ENCODE results near the gene TCFL5.

DNA sequence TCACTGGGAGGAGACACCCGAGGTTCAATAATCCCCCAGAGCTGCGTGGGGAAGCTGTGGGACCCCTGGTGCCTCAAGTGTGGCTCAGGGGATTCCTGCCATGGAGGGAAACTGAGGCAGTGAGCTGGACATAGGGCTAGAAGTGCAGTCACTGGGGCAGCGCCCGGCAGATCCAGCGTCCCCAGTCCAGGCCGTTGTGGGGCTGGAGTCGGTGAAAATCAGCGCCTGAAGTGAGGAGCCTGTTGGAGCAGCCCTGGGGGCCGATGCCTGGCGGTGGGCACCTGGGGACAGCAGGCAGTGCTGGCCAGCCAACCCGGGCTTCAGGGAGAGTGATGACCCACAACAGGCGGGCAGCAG lies 46.9 kb downstream of the TCFL5 start:
- TF ChIP-seq, protein P1, sequence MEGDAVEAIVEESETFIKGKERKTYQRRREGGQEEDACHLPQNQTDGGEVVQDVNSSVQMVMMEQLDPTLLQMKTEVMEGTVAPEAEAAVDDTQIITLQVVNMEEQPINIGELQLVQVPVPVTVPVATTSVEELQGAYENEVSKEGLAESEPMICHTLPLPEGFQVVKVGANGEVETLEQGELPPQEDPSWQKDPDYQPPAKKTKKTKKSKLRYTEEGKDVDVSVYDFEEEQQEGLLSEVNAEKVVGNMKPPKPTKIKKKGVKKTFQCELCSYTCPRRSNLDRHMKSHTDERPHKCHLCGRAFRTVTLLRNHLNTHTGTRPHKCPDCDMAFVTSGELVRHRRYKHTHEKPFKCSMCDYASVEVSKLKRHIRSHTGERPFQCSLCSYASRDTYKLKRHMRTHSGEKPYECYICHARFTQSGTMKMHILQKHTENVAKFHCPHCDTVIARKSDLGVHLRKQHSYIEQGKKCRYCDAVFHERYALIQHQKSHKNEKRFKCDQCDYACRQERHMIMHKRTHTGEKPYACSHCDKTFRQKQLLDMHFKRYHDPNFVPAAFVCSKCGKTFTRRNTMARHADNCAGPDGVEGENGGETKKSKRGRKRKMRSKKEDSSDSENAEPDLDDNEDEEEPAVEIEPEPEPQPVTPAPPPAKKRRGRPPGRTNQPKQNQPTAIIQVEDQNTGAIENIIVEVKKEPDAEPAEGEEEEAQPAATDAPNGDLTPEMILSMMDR (IDR thresholded peaks at IDR 0.05 in 8 of 11, conservative IDR thresholded peaks at IDR 0.05 in 3 of 11) = no peak
- TF ChIP-seq POLR2AphosphoS5 (IDR thresholded peaks at IDR 0.05) = peak; percentile 24 to 63 (median 37)

All from spleen (tissue), 7 donors.